Panc1 (cell line): ENCODE measurements around the gene MYO1H.

Experiments used
- CTCF ChIP-seq: fragments of 450-650 bp; IDR thresholded peaks from 2 replicates; pipeline ENCODE4 v1.5.1; 2017; ENCODE audit warnings: mild to moderate bottlenecking
- POLR2AphosphoS5 ChIP-seq: IDR thresholded peaks from 2 replicates; pipeline ENCODE4 v1.6.1; 2012; ENCODE audit warnings: mild to moderate bottlenecking, low read depth, low read length, moderate library complexity
- SIN3A ChIP-seq: IDR thresholded peaks from 2 replicates; pipeline ENCODE4 v1.6.1; 2012; ENCODE audit warnings: low read depth, mild to moderate bottlenecking, low read length, moderate library complexity, borderline replicate concordance; ENCODE audit not compliant: insufficient read depth
- TCF7L2 ChIP-seq: IDR thresholded peaks from 2 replicates; pipeline ENCODE4 v1.6.1; 2011; ENCODE audit warnings: mild to moderate bottlenecking, low read depth, low read length, inconsistent platforms
- TF ChIP-seq, protein P1 (sequence below), 2 experiments: IDR thresholded peaks; 2 replicates each; pipeline ENCODE4 v1.6.1; 2011 to 2012; ENCODE audit warnings: low read depth in 2 of 2, control low read depth in 1 of 2, low read length in 1 of 2, mild to moderate bottlenecking in 1 of 2, moderate library complexity in 1 of 2; ENCODE audit not compliant: insufficient read depth in 1 of 2

GRCh38 chr12:109418848-109419480, 71.3 kb downstream of the MYO1H start:
- no peak for TF ChIP-seq CTCF
- no peak for TF ChIP-seq TCF7L2
- TF ChIP-seq, protein P1, sequence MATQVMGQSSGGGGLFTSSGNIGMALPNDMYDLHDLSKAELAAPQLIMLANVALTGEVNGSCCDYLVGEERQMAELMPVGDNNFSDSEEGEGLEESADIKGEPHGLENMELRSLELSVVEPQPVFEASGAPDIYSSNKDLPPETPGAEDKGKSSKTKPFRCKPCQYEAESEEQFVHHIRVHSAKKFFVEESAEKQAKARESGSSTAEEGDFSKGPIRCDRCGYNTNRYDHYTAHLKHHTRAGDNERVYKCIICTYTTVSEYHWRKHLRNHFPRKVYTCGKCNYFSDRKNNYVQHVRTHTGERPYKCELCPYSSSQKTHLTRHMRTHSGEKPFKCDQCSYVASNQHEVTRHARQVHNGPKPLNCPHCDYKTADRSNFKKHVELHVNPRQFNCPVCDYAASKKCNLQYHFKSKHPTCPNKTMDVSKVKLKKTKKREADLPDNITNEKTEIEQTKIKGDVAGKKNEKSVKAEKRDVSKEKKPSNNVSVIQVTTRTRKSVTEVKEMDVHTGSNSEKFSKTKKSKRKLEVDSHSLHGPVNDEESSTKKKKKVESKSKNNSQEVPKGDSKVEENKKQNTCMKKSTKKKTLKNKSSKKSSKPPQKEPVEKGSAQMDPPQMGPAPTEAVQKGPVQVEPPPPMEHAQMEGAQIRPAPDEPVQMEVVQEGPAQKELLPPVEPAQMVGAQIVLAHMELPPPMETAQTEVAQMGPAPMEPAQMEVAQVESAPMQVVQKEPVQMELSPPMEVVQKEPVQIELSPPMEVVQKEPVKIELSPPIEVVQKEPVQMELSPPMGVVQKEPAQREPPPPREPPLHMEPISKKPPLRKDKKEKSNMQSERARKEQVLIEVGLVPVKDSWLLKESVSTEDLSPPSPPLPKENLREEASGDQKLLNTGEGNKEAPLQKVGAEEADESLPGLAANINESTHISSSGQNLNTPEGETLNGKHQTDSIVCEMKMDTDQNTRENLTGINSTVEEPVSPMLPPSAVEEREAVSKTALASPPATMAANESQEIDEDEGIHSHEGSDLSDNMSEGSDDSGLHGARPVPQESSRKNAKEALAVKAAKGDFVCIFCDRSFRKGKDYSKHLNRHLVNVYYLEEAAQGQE (IDR thresholded peaks at IDR 0.05; ENCODE audit: insufficient read depth in 1 of 2, low read depth in 2 of 2, low read length in 1 of 2) = no peak
- no peak for TF ChIP-seq POLR2AphosphoS5
- no peak for TF ChIP-seq SIN3A
